ENCODE measurements around the gene SLC35E2B.
A peak's percentile ranks its signal among the peaks of the same experiment; 100 is the strongest.

Gene SLC35E2B

DNA sequence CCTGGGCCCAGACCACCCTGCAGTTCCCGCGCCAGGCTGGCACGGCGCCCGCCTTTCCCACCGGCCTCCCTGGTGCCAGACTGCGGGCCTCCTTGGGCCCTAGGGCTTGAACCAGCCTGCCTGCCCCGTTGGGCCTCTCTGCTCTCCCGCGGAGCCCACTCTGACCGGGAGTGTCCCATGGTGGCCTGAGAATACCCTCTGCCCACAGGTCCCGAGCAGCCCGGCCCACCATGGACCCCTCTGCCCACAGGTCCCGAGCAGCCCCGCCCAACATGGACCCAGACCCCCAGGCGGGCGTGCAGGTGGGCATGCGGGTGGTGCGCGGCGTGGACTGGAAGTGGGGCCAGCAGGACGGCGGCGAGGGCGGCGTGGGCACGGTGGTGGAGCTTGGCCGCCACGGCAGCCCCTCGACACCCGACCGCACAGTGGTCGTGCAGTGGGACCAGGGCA is 69.4 kb downstream of the SLC35E2B start:
- DNase-seq, result no peak

DNA sequence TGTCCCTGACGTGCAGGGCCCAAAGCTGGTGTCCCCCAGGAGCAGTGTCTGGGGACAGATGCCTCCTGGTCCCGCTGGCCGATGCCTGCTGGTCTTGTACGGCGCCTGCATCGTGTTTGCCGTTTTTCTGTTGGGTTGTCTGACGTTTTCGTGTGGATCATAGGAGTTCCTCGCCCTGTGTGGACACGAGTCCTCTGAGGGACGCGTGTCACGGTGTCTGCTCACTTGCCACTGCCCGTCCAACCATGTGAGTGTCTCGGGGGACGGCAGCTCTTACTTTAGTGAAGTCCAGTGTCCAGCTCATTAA is 69.9 kb downstream of the SLC35E2B start:
- no peak for DNase-seq

DNA sequence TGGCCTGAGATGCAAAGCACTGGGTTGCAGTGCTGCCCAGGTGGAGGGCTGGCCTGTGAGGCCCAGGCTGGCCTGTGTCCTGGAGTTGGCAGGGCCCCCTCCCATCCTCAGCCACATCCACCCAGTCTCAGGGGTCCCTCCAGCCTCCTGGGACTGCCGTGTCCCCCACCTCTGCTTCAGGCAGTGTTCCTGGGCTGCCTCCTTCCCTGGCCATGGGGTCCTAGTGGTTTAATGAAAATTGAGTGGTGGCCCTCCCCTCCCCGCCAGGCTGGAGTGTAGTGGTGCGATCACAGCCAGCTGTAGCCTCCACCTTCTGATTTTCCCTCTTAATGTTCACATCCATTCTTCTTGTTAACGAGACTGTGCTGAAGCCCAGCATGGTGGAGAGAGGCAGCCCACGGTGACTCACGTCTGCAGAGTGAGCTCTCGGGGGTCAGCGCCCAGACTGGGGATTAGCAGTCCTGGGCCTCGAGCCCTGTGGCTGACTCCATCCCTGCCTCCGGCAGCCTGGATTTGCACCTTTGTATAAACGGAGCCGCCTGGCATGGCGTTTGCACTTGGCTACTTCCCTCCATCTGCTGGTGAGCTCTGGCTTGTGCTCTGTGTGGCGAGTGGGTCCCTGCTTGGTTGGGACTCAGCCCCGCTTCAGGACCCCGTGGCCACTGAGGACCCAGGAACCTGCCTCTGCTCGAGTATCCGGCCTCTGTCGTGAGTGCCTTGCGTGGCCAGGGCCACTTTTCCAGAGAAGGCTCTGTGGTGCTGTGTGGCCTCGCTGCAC is 70.4 kb downstream of the SLC35E2B start:
- DNase-seq, result no peak

DNA sequence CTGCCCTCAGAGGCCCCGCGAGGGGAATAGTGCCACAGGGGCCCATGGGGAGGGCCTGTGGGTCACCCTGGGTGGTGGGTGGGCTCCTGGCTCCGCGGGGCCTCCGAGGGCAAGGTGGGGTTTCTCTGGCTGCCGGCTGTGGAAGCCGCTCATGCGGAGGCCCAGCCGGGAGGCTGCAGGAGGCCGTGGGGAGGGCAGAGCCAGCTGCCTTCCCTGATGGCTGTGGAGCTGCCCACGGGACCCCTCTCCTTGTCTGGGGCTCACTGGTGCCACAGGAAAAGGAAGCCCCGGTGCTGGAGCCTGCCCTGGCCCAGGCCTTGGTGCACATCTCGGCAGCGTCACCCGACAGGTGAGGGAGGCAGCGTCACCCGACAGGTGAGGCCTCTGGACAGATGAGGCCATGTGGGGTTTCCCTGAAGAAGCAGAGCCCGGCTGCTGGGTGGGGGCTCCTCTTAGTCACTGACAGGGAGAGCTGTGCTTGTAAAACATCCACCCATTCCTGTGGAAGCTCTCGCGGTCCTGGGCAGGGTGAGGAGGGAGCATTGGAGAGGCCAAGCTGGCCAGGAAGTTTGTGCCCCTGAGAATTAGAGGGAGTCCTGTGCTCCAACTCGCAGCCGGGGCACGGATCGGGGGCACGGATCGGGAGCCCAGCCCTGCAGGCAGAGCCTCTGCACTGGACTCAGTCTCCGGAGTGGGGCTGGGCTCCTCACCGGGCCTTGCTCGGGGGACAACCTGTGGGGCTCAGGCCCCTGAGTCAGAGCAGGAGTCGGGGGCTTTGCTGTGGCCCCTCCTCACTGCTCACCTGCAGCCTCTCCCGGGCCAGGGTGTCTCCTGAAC is 71.2 kb downstream of the SLC35E2B start:
- no peak for DNase-seq

DNA sequence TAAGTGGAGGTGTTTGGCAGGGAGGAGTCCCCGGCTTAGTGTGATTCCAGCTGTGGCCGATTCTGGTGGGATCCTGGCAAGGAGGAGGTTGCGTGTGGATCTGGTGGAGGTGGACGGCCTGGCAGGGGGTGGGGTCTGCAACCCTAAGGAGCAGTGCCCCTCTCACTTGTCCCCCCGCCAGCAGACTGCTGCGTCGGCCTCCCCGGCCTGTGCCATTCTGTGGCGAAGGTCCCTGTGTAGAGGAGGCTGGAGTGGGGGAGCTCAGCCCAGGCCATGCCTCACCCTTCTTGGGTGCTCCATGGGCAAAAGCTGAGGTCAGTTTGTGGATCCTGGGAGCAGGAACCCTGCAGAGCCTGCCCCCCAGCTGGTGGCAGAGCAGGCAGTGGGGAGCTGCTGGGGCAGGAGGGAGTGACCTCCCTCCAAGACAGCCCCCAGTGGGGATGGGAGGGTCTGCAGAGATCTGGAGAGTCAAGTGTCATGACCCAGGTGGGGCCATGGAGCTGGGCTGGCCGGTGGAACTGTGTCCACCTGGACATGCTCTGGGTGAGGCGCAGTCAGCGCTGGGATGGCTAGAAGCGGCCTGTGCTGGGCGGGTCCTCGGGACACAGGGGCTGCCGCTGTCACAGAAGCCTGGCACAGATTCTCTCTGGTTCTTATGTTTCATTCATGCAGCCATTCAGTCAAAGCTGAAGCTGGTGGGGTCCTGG is 72.0 kb downstream of the SLC35E2B start:
- no peak for DNase-seq

- DNase-seq, result no peak
These were observed 72.7 kb downstream of the SLC35E2B start for GRCh38 chr1:1619917-1620361.

DNA sequence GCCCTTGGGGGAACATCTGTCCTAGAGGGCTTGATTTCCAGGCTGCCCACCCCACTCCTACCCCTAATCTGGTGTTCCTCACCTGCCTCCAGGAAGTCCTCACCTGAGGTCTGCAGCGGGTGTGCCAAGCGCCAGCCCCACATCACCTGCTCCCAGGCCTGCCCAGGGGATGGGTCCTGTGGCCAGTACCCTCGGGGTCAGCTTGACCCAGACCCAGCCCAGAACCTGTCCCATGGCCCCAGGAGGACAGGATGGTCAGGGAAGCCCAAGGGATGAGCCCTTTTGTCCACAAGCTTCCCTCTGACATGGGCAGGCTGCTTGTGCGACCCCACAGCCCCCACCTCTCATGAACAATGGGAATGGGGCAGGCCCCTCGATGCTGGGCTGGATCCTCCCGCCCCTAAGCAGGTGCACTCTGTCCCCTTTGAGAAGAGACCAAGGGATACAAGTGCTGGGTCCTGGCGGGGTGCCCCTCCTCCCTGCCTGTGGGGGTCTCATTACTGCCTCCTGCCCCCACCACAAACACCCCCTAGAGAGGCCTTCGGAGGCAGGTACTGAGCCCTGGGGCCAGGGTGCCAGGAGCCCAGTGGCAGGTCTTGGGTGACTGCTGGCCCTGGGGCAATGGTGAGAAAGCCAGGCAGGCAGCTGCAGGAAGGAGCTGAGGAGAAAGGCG is 74.1 kb downstream of the SLC35E2B start:
- DNase-seq, result no peak

DNA sequence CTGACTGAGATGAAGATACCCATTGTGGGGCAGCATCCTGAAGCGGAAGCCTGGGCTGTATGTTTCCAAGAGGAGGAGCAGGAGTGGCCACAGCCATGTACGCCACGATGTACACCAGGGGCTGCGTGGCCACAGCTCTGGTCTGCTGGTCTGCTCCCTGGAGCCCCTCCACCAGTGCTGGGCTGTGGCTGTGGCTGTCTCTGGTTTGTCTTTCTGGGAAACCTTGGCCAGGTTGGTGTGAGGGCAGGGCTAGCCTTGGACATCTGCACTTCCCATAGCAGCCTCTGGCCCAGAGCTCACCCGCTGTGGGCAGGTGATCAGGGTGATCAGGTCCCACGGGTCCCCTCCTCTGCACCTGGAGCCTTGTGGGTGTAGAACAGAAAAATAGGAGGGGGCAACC is 74.7 kb downstream of the SLC35E2B start:
- no peak for DNase-seq

DNA sequence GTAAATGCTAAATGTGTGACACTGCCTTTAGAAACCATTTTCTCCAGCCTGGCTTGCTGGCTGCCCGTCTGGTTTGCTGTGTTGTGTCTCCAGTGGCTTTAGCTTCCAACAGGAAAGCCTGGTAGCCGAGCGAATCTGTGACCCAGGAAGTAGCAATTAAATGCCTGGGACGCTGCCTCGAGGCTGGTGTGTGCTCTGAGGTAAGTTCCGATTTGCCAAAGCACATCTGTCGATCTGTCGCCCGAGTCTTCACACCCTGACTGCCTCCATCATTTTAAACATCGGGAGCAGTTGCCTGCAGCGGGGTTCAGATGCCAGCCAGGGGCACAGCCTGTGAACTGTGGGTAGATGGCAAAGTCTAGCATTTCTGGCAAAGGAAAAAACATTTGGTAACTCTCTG is 75.1 kb downstream of the SLC35E2B start:
- DNase-seq, result no peak

DNA sequence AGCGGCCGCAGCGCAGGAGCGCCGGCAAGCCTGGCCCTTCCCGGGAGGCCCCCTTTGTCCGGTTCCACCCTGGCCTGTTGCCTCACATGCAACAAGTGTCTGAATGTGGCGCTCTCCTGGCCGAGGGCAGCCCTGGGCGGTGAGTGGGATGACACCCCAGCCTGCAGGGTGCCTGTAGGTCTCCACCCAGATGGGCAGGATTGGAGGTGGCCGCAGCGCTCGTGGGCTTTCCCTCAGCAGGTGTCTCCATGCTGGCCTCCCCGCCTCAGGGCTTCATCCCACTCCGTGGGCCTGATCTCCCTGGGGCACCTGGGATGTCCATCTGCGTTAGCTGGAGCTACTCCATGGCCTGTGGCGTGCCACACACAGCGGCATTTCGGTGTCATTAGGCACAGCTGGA is 75.8 kb downstream of the SLC35E2B start:
- DNase-seq, result no peak

DNA sequence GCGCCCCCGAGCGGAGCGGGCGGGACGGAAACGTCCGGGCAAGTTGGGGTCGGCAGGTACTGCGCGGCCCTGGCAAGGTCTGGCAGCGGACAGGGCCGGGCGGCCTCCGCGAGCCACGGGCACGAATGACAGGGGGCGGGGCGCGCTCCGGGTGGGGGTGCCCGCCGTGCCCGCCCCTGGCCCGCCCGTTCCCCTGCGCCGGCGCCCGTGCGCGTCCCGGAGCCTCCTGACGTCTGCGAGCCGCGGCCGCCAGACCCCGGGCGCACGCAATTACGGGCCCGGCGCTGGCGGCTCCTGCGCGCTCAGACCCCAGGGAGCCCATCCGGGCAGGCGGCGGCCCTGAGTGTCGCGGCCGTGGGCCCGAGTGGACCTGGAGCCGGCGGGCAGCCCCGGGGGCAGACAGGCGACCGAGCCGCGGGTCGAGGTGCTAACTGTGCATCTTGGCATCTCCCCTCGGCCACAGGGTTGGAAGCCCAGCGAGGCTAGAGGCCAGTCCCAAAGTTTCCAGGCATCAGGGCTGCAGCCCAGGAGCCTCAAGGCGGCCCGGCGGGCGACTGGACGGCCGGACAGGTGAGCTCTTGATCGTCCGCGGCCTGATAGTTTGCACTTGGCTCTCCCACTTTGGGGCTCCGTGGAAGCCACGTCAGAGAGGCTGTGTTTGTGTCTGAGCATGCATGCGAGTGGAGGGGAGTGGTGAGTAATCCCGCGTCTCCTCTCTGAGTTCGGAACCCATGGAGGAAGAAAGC is 76.4 kb downstream of the SLC35E2B start:
- DNase-seq, result no peak

GRCh38 chr1:1615256-1616044 is 77.1 kb downstream of the SLC35E2B start, which contains the start of gene MIB2:
Gene MIB2, plus strand, starts transcription at chr1:1615500. Its CDS starts 7,953 bp downstream, at chr1:1623453.
- DNase-seq, result peak; percentile 98

GRCh38 chr1:1614954-1615255 is 77.7 kb downstream of the SLC35E2B start:
- no peak for DNase-seq

GRCh38 chr1:1614204-1614953 is 78.2 kb downstream of the SLC35E2B start:
- DNase-seq, result no peak

DNA sequence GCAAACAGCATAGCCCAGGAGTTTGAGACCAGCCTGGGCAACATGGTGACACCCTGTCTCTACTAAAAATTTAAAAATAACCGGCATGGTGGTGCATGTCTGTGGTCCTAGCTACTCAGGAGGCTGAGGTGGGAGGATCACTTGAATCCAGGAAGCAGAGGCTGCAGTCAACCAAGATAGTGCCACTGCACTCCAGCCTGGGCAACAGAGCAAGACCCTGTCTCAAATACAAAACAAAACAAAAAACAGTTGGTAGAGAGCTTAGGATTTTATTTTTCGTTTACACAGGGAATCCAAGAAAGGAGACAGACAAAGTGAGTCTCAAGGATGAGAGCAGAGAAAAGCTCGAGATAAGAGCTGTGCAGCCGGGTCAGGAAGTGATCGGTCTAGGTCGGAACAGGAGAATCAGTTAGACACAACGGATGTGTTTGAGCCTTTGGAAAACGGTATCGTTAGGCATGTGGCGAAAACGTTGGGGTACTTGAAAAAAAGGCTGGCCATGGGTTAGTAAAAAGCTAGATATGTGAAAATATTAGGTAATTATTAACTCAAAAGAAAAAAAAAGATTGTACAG is 79.0 kb downstream of the SLC35E2B start:
- DNase-seq, result no peak

DNA sequence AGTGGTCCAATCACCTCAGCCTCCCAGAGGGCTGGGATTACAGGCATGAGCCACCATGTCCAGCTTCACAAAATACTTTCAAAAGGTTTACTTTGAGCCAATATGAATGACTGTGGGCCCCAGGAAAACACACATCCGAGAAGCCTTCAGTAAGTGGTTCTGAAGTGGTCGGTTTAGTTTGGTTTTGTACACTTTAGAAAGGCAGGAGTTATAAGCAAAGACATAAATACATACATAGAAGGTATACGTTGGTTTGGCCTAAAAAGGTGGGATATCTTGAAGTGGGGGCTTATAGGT is 80.5 kb downstream of the SLC35E2B start:
- no peak for DNase-seq

DNA sequence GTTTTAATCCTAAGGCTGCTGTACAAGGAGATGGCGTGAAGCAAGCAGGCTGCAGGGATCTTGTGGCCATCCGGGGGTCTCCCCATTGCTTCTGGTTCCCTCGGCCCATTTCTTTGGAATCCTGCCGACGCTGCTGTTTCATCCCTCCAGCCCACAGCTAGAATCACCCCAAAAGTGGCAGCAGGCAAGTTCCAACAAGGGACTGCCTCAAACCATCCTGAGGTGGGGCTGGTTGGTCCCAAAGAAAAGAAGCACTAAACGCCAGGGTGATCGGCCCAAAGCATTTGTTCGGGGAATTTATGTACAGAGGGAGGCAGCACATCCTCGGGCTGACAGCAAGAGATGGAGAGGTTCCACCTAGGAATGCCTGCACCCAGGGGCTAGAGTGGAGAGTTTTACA is 81.8 kb downstream of the SLC35E2B start:
- DNase-seq, result no peak

GRCh38 chr1:1609822-1610485 is 82.6 kb downstream of the SLC35E2B start:
- DNase-seq, result no peak
